ENCODE data around the gene PKDREJ.

The PKDREJ gene

GRCh38 chr22:46288846-46289243, 25.7 kb upstream of the PKDREJ start:
- DNase-seq (ENCODE audit: low read depth in 2 of 2, low spot score in 1 of 2): no peak

GRCh38 chr22:46287873-46288751, 25.0 kb upstream of the PKDREJ start:
- DNase-seq (ENCODE audit: low read depth in 2 of 2, low spot score in 1 of 2): no peak

- DNase-seq (ENCODE audit: low read depth in 2 of 2, low spot score in 1 of 2): no peak
Measured at GRCh38 chr22:46286941-46287872, 24.1 kb upstream of the PKDREJ start.

- no peak for DNase-seq (ENCODE audit: low read depth in 2 of 2, low spot score in 1 of 2)
Measured at GRCh38 chr22:46286006-46286405, 22.9 kb upstream of the PKDREJ start.

GRCh38 chr22:46281866-46282678, 18.9 kb upstream of the PKDREJ start:
- no peak for DNase-seq (ENCODE audit: low read depth in 2 of 2, low spot score in 1 of 2)

GRCh38 chr22:46280999-46281623, 18.0 kb upstream of the PKDREJ start:
- DNase-seq (ENCODE audit: low read depth in 2 of 2, low spot score in 1 of 2): no peak

GRCh38 chr22:46280063-46280817, 17.1 kb upstream of the PKDREJ start:
- no peak for DNase-seq (ENCODE audit: low read depth in 2 of 2, low spot score in 1 of 2)

GRCh38 chr22:46278656-46279645, 15.8 kb upstream of the PKDREJ start:
- DNase-seq (ENCODE audit: low read depth in 2 of 2, low spot score in 1 of 2): no peak

GRCh38 chr22:46276563-46276962, 13.4 kb upstream of the PKDREJ start:
- no peak for DNase-seq (ENCODE audit: low read depth in 2 of 2, low spot score in 1 of 2)

- no peak for DNase-seq (ENCODE audit: low read depth in 2 of 2, low spot score in 1 of 2)
Measured at GRCh38 chr22:46275455-46276122, 12.4 kb upstream of the PKDREJ start.

GRCh38 chr22:46274381-46274780, 11.2 kb upstream of the PKDREJ start:
- DNase-seq (ENCODE audit: low read depth in 2 of 2, low spot score in 1 of 2): no peak

GRCh38 chr22:46273432-46274148, 10.4 kb upstream of the PKDREJ start:
- DNase-seq (ENCODE audit: low read depth in 2 of 2, low spot score in 1 of 2): no peak

GRCh38 chr22:46272762-46273431, 9.8 kb upstream of the PKDREJ start:
- no peak for DNase-seq (ENCODE audit: low read depth in 2 of 2, low spot score in 1 of 2)

- DNase-seq (ENCODE audit: low read depth in 2 of 2, low spot score in 1 of 2): no peak
Measured at GRCh38 chr22:46272196-46272595, 9.1 kb upstream of the PKDREJ start.

GRCh38 chr22:46269564-46269963, 6.4 kb upstream of the PKDREJ start:
- no peak for DNase-seq (ENCODE audit: low read depth in 2 of 2, low spot score in 1 of 2)

GRCh38 chr22:46267431-46268279, 4.5 kb upstream of the PKDREJ start, which contains the start of gene TTC38:
Gene TTC38, plus strand, starts transcription at chr22:46268008. Its CDS starts 32 bp downstream, at chr22:46268040.
- DNase-seq (ENCODE audit: low read depth in 2 of 2, low spot score in 1 of 2): no peak

All from stimulated activated CD8-positive, alpha-beta memory T cell treated with anti-CD3 and anti-CD28 coated beads, Interleukin-4, amount 100 ng/mL, for 4 hours (primary cell).